DND-41 (cell line): Measurements from ENCODE around the gene APBA3.

Experiments used
- ATAC-seq: fragments of 200-7000 bp; cut with Tn5 transposase; 3 replicates; pipeline ENCODE4 v1.9.1; 2021; ENCODE audit warnings: low read depth; ENCODE audit not compliant: insufficient read depth
- DNase-seq: peaks from one replicate; pipeline ENCODE4 v3.0.0-alpha.2; 2020
- H2AFZ ChIP-seq: 2 replicates; pipeline ENCODE4 v1.6.0; 2012; ENCODE audit warnings: low read depth, low read length
- H3K27ac ChIP-seq: 2 replicates; pipeline ENCODE4 v1.5.1; 2012; ENCODE audit warnings: low read length, inconsistent platforms
- H3K27me3 ChIP-seq: fragments of 200-600 bp; sonication (generic); 2 replicates; pipeline ENCODE4 v1.6.0; 2012; ENCODE audit warnings: low read length, mild to moderate bottlenecking, inconsistent platforms; ENCODE audit not compliant: insufficient read depth, poor library complexity
- H3K36me3 ChIP-seq: 2 replicates; pipeline ENCODE4 v1.5.1; 2012; ENCODE audit warnings: low read length, inconsistent platforms; ENCODE audit not compliant: insufficient read depth
- H3K4me1 ChIP-seq: 2 replicates; pipeline ENCODE4 v1.5.1; 2012; ENCODE audit warnings: mild to moderate bottlenecking, low read length; ENCODE audit not compliant: insufficient read depth
- H3K4me2 ChIP-seq: 2 replicates; pipeline ENCODE4 v1.6.0; 2012; ENCODE audit warnings: mild to moderate bottlenecking, moderate library complexity, low read length, inconsistent platforms; ENCODE audit not compliant: insufficient read depth
- H3K4me3 ChIP-seq, 2 experiments: fragments of 200-600 bp in 1 of 2; shearing (Covaris generic) in 1 of 2; 2 replicates each; pipeline ENCODE4 v1.5.1; 2012 to 2016; ENCODE audit warnings: inconsistent platforms in 2 of 2, low read length in 2 of 2, mild to moderate bottlenecking in 2 of 2, low read depth in 1 of 2, moderate library complexity in 1 of 2
- H3K79me2 ChIP-seq: 2 replicates; pipeline ENCODE4 v1.6.0; 2012; ENCODE audit warnings: low read length, inconsistent platforms; ENCODE audit not compliant: insufficient read depth
- H3K9ac ChIP-seq: 2 replicates; pipeline ENCODE4 v1.6.0; 2012; ENCODE audit warnings: low read depth, mild to moderate bottlenecking, inconsistent platforms, low read length, moderate library complexity
- H3K9me3 ChIP-seq: 2 replicates; pipeline ENCODE4 v1.5.1; 2012; ENCODE audit warnings: low read length, moderate library complexity, mild to moderate bottlenecking, inconsistent platforms; ENCODE audit not compliant: insufficient read depth, severe bottlenecking
- H4K20me1 ChIP-seq: 2 replicates; pipeline ENCODE4 v1.6.0; 2012; ENCODE audit warnings: low read length; ENCODE audit not compliant: insufficient read depth
- CTCF ChIP-seq: IDR thresholded peaks from 2 replicates; pipeline ENCODE4 v1.5.1; 2012; ENCODE audit warnings: borderline replicate concordance, low read length, moderate library complexity, mild to moderate bottlenecking; ENCODE audit not compliant: poor library complexity, severe bottlenecking; ENCODE audit errors: extremely low read depth
- EZH2 ChIP-seq: IDR thresholded peaks from 3 replicates; pipeline ENCODE4 v1.6.1; 2012; ENCODE audit warnings: borderline replicate concordance, low read depth, mild to moderate bottlenecking, moderate library complexity, low read length, inconsistent platforms; ENCODE audit not compliant: severe bottlenecking

APBA3 gene

GRCh38 chr19:3778104-3778867, 16.8 kb upstream of the APBA3 start:
- no peak overlapping the region for H2AFZ ChIP-seq
- TF ChIP-seq CTCF (no peak), EZH2 (no peak)
- DNase-seq (no peak), ATAC-seq (no peak)
- H3K9me3 ChIP-seq: peaks cover 19% of the 10 kb centered on the region
- no peak overlapping the region for H3K9ac ChIP-seq
- no peak overlapping the region for H3K4me2 ChIP-seq
- H3K27ac ChIP-seq: no peak overlapping the region
- no peaks in the 10 kb centered on the region for H3K79me2 ChIP-seq
- no peaks in the 10 kb centered on the region for H3K36me3 ChIP-seq
- H3K4me1 ChIP-seq: no peaks in the 10 kb centered on the region
- no peaks in the 10 kb centered on the region for H3K27me3 ChIP-seq
- no peak overlapping the region for H3K4me3 ChIP-seq
- no peaks in the 10 kb centered on the region for H4K20me1 ChIP-seq

GRCh38 chr19:3776479-3777040, 15.1 kb upstream of the APBA3 start:
- no peak overlapping the region for H3K4me3 ChIP-seq
- H4K20me1 ChIP-seq: no peaks in the 10 kb centered on the region
- no peak overlapping the region for H3K4me2 ChIP-seq
- H3K9me3 ChIP-seq: peaks cover 5% of the 10 kb centered on the region
- no peaks in the 10 kb centered on the region for H3K79me2 ChIP-seq
- H2AFZ ChIP-seq: no peak overlapping the region
- no peak for TF ChIP-seq EZH2
- no peak for TF ChIP-seq CTCF
- H3K4me1 ChIP-seq: no peaks in the 10 kb centered on the region
- ATAC-seq (no peak), DNase-seq (no peak)
- no peak overlapping the region for H3K9ac ChIP-seq
- no peaks in the 10 kb centered on the region for H3K36me3 ChIP-seq
- H3K27ac ChIP-seq: no peak overlapping the region
- no peaks in the 10 kb centered on the region for H3K27me3 ChIP-seq

GRCh38 chr19:3775831-3776230, 14.3 kb upstream of the APBA3 start:
- DNase-seq (no peak), ATAC-seq (no peak)
- no peaks in the 10 kb centered on the region for H3K79me2 ChIP-seq
- H3K4me3 ChIP-seq: no peak overlapping the region
- no peak overlapping the region for H3K27ac ChIP-seq
- no peaks in the 10 kb centered on the region for H4K20me1 ChIP-seq
- no peaks in the 10 kb centered on the region for H3K27me3 ChIP-seq
- TF ChIP-seq EZH2: no peak
- TF ChIP-seq CTCF: no peak
- no peaks in the 10 kb centered on the region for H3K4me1 ChIP-seq
- no peak overlapping the region for H3K9ac ChIP-seq
- no peak overlapping the region for H3K4me2 ChIP-seq
- H3K9me3 ChIP-seq: no peaks in the 10 kb centered on the region
- no peaks in the 10 kb centered on the region for H3K36me3 ChIP-seq
- no peak overlapping the region for H2AFZ ChIP-seq

- H3K9ac ChIP-seq: no peak overlapping the region
- no peaks in the 10 kb centered on the region for H3K79me2 ChIP-seq
- no peak overlapping the region for H2AFZ ChIP-seq
- no peak overlapping the region for H3K27ac ChIP-seq
- H3K4me3 ChIP-seq: no peak overlapping the region
- H3K4me2 ChIP-seq: no peak overlapping the region
- H3K4me1 ChIP-seq: no peaks in the 10 kb centered on the region
- H3K9me3 ChIP-seq: no peaks in the 10 kb centered on the region
- no peaks in the 10 kb centered on the region for H3K27me3 ChIP-seq
- DNase-seq (no peak), ATAC-seq (no peak)
- H4K20me1 ChIP-seq: no peaks in the 10 kb centered on the region
- no peak for TF ChIP-seq CTCF
- TF ChIP-seq EZH2: no peak
- H3K36me3 ChIP-seq: no peaks in the 10 kb centered on the region
Measured at GRCh38 chr19:3775374-3775711, 13.9 kb upstream of the APBA3 start.
